ENCODE measurements around the gene CLASP1. TPM values are rescaled to one million over a fixed set of nuclear protein-coding genes. Genes with fewer than 3 reads are reported as not detected.

CLASP1 gene
- total RNA-seq, 2 donors from 2014 or later = 87.0 to 88.3 TPM

DNA sequence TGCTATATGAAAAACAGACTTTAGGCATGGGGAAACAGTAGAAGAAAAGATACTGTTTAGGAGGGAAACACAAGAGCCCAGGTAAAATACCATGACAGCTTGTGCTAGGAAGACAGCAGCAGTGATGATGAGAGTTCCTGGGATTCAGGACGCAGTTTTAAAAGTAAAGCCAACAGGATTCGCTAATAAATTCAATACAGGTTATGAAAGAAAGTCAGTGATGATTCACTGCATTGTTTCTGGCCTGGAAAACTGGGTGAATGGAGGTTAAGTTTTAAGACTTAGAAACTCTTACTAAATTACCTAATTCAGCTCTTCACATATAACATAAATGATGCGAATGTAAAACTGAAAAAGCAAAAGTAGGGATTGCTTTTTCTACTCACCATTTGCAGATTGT is 146.5 kb downstream of the CLASP1 start:
- Mint-ChIP-seq H3K36me3 (ENCODE audit: low read depth) (peaks cover 81% of the 10 kb centered on the region), H3K9me3 (peaks cover 39% of the 10 kb centered on the region), H3K4me1 (peaks cover 11% of the 10 kb centered on the region), H3K27me3 (ENCODE audit: insufficient read depth) (no peaks in the 10 kb centered on the region), H3K27ac (no peak overlapping the region), H3K4me3 (no peak overlapping the region)
- H3K27me3 ChIP-seq (ENCODE audit: control insufficient read depth, insufficient read depth, low read length, poor library complexity, severe bottlenecking) = no peaks in the 10 kb centered on the region
- H3K4me1 ChIP-seq (ENCODE audit: control insufficient read depth, insufficient read depth, low read length) = no peaks in the 10 kb centered on the region
- no peak for DNase-seq
- WGBS, 2 experiments (ENCODE audit: insufficient coverage in 1 of 2, insufficient read length in 1 of 2) = 95 to 100% methylated on average over 3 of the region's 3 CpGs
- H3K4me3 ChIP-seq (ENCODE audit: low read length) = peak overlapping the region; percentile 71
- H3K27ac ChIP-seq (ENCODE audit: low read depth, low read length) = no peak overlapping the region
- peaks cover 60% of the 10 kb centered on the region for H3K36me3 ChIP-seq (ENCODE audit: control insufficient read depth, insufficient read depth, low read length)
- H3K9me3 ChIP-seq (ENCODE audit: control insufficient read depth, low read length) = peaks cover 65% of the 10 kb centered on the region
- H3K9ac ChIP-seq (ENCODE audit: extremely low read depth, low read length, poor library complexity, severe bottlenecking) = no peak overlapping the region
- TF ChIP-seq CTCF (conservative IDR thresholded peaks at IDR 0.05) = no peak

DNA sequence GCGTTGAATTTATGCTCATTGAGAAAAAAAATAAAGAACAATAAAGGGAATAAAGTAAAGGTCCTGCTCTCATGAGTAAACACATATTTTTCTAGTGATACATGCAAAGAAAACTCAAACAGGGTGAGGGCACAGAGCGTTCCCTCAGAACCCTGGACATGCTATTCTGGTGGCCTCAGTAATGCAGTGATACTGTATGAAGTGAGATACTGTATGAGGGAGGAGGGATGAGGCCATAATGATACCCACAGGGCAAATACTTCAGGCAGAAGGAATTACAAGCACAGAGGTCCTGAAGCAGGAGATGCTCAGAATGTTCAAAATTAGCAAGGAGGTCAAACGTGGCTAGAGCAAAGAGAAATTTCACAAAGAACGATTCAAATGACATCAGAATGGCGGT is 147.0 kb downstream of the CLASP1 start:
- Mint-ChIP-seq H3K4me1 (peaks cover 11% of the 10 kb centered on the region), H3K9me3 (peaks cover 39% of the 10 kb centered on the region), H3K4me3 (no peak overlapping the region), H3K27me3 (ENCODE audit: insufficient read depth) (no peaks in the 10 kb centered on the region), H3K27ac (no peak overlapping the region), H3K36me3 (ENCODE audit: low read depth) (peaks cover 79% of the 10 kb centered on the region)
- no peak for TF ChIP-seq CTCF (conservative IDR thresholded peaks at IDR 0.05)
- no peaks in the 10 kb centered on the region for H3K4me1 ChIP-seq (ENCODE audit: control insufficient read depth, insufficient read depth, low read length)
- H3K9me3 ChIP-seq (ENCODE audit: control insufficient read depth, low read length) = peaks cover 64% of the 10 kb centered on the region
- 93 to 100% methylated on average over 1 to 4 of the region's 5 CpGs for WGBS, 2 experiments (ENCODE audit: insufficient coverage in 1 of 2, insufficient read length in 1 of 2)
- H3K9ac ChIP-seq (ENCODE audit: extremely low read depth, low read length, poor library complexity, severe bottlenecking) = no peak overlapping the region
- peak overlapping the region; percentile 71 for H3K4me3 ChIP-seq (ENCODE audit: low read length)
- no peaks in the 10 kb centered on the region for H3K27me3 ChIP-seq (ENCODE audit: control insufficient read depth, insufficient read depth, low read length, poor library complexity, severe bottlenecking)
- no peak for DNase-seq
- H3K36me3 ChIP-seq (ENCODE audit: control insufficient read depth, insufficient read depth, low read length) = peaks cover 62% of the 10 kb centered on the region
- no peak overlapping the region for H3K27ac ChIP-seq (ENCODE audit: low read depth, low read length)

DNA sequence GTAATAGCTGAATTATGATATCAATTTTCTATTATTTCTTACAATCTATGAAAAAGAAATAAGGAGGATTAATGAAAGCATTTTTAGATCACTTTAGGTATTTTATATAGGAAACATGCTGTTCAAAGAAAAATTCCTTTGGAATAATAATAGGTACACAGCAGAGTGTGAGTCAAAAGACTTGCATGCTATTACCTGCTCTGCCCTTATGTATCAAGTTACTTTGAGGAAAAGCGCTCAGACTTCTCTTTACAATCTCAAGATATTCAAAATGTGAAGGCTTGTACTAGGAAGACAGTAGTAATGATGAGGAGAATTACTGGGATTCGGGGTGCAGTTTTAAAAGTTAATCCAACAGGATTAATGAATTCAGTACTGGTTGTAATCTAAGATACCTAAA is 147.7 kb downstream of the CLASP1 start:
- H3K4me3 ChIP-seq (ENCODE audit: low read length) = peak overlapping the region; percentile 71
- 96 to 100% methylated on average over 1 to 2 of the region's 2 CpGs for WGBS, 2 experiments (ENCODE audit: insufficient coverage in 1 of 2, insufficient read length in 1 of 2)
- Mint-ChIP-seq H3K9me3 (peaks cover 39% of the 10 kb centered on the region), H3K36me3 (ENCODE audit: low read depth) (peaks cover 79% of the 10 kb centered on the region), H3K27ac (no peak overlapping the region), H3K4me1 (peaks cover 11% of the 10 kb centered on the region), H3K4me3 (no peak overlapping the region), H3K27me3 (ENCODE audit: insufficient read depth) (no peaks in the 10 kb centered on the region)
- H3K27me3 ChIP-seq (ENCODE audit: control insufficient read depth, insufficient read depth, low read length, poor library complexity, severe bottlenecking) = no peaks in the 10 kb centered on the region
- TF ChIP-seq CTCF (conservative IDR thresholded peaks at IDR 0.05) = no peak
- H3K4me1 ChIP-seq (ENCODE audit: control insufficient read depth, insufficient read depth, low read length) = no peaks in the 10 kb centered on the region
- no peak for DNase-seq
- H3K9me3 ChIP-seq (ENCODE audit: control insufficient read depth, low read length) = peaks cover 57% of the 10 kb centered on the region
- no peak overlapping the region for H3K27ac ChIP-seq (ENCODE audit: low read depth, low read length)
- H3K36me3 ChIP-seq (ENCODE audit: control insufficient read depth, insufficient read depth, low read length) = peaks cover 69% of the 10 kb centered on the region
- no peak overlapping the region for H3K9ac ChIP-seq (ENCODE audit: extremely low read depth, low read length, poor library complexity, severe bottlenecking)
